ENCODE measurements around the gene FBLIM1. TPM values are rescaled to one million over a fixed set of nuclear protein-coding genes. Genes with fewer than 3 reads are reported as not detected.

FBLIM1 gene
- total and polyA plus RNA-seq, 9 donors = 39.0 to 160 (median 67.6) TPM

- 59 to 74% (median 62%) methylated on average over 10 of the region's 10 CpGs for WGBS, 3 donors
- Histone ChIP-seq H3K27me3 (no peaks in the 10 kb centered on the region), H3K4me3 (no peak overlapping the region), H3K9me3 (no peaks in the 10 kb centered on the region), H3K27ac (no peak overlapping the region), H3K4me1 (ENCODE audit: insufficient read depth) (peaks cover 11% of the 10 kb centered on the region), H3K36me3 (no peaks in the 10 kb centered on the region)
- no peak for DNase-seq
- TF ChIP-seq POLR2A (IDR thresholded peaks at IDR 0.05) (no peak), CTCF (IDR thresholded peaks at IDR 0.05) (no peak), EP300 (IDR thresholded peaks at IDR 0.05) (no peak)
- intact Hi-C loops (cut with DNase I) = no loop called here
These were observed 4.0 kb downstream of the FBLIM1 start for GRCh38 chr1:15762546-15762945.

GRCh38 chr1:15764269-15764764 lies 5.7 kb downstream of the FBLIM1 start:
- H3K27me3 ChIP-seq = no peaks in the 10 kb centered on the region
- H3K9me3 ChIP-seq = no peaks in the 10 kb centered on the region
- no peak overlapping the region for H3K4me3 ChIP-seq
- peaks cover 11% of the 10 kb centered on the region for H3K4me1 ChIP-seq (ENCODE audit: insufficient read depth)
- 49 to 64% (median 62%) methylated on average over 10 of the region's 10 CpGs for WGBS, 3 donors
- TF ChIP-seq CTCF (IDR thresholded peaks at IDR 0.05) (no peak), POLR2A (IDR thresholded peaks at IDR 0.05) (no peak), EP300 (IDR thresholded peaks at IDR 0.05) (no peak)
- intact Hi-C loops (cut with DNase I) = no loop called here
- no peak for DNase-seq
- H3K27ac ChIP-seq = no peak overlapping the region
- no peaks in the 10 kb centered on the region for H3K36me3 ChIP-seq

GRCh38 chr1:15764890-15765289 lies 6.3 kb downstream of the FBLIM1 start:
- DNase-seq = no peak
- Histone ChIP-seq H3K27me3 (no peaks in the 10 kb centered on the region), H3K36me3 (no peaks in the 10 kb centered on the region), H3K4me1 (ENCODE audit: insufficient read depth) (peaks cover 11% of the 10 kb centered on the region), H3K9me3 (no peaks in the 10 kb centered on the region), H3K27ac (no peak overlapping the region), H3K4me3 (no peak overlapping the region)
- TF ChIP-seq EP300 (IDR thresholded peaks at IDR 0.05) (no peak), CTCF (IDR thresholded peaks at IDR 0.05) (no peak), POLR2A (IDR thresholded peaks at IDR 0.05) (no peak)
- intact Hi-C loops (cut with DNase I) = no loop called here
- 83 to 87% (median 84%) methylated on average over 15 of the region's 15 CpGs for WGBS, 3 donors

- H3K36me3 ChIP-seq = no peaks in the 10 kb centered on the region
- H3K9me3 ChIP-seq = no peaks in the 10 kb centered on the region
- 62 to 80% (median 70%) methylated on average over 20 of the region's 20 CpGs for WGBS, 3 donors
- no peak for TF ChIP-seq EP300 (IDR thresholded peaks at IDR 0.05)
- TF ChIP-seq POLR2A (IDR thresholded peaks at IDR 0.05) = no peak
- intact Hi-C loops (cut with DNase I) = no loop called here
- H3K4me3 ChIP-seq = no peak overlapping the region
- no peak for DNase-seq
- no peak overlapping the region for H3K27ac ChIP-seq
- no peaks in the 10 kb centered on the region for H3K27me3 ChIP-seq
- H3K4me1 ChIP-seq (ENCODE audit: insufficient read depth) = peaks cover 10% of the 10 kb centered on the region
These were observed 7.0 kb downstream of the FBLIM1 start for GRCh38 chr1:15765495-15766194.

GRCh38 chr1:15767941-15768340 lies 9.3 kb downstream of the FBLIM1 start:
- intact Hi-C loops (cut with DNase I) = no loop called here
- WGBS, 3 donors = 92 to 95% (median 93%) methylated on average over 5 of the region's 5 CpGs
- Histone ChIP-seq H3K4me1 (ENCODE audit: insufficient read depth) (peaks cover 1% of the 10 kb centered on the region), H3K9me3 (no peaks in the 10 kb centered on the region), H3K27ac (no peak overlapping the region), H3K27me3 (no peaks in the 10 kb centered on the region), H3K4me3 (no peak overlapping the region), H3K36me3 (no peaks in the 10 kb centered on the region)
- no peak for TF ChIP-seq CTCF (IDR thresholded peaks at IDR 0.05)
- no peak for TF ChIP-seq POLR2A (IDR thresholded peaks at IDR 0.05)
- no peak for TF ChIP-seq EP300 (IDR thresholded peaks at IDR 0.05)
- DNase-seq = no peak
